GM21381 (cell line): ENCODE results near the gene MID1.

Experiments
- ATAC-seq: cut with Tn5 transposase; IDR thresholded peaks from one replicate; pipeline ENCODE4 v1.9.1; 2021; ENCODE audit warnings: mild to moderate bottlenecking, moderate library complexity; ENCODE audit not compliant: unreplicated experiment

MID1 gene

GRCh38 chrX:10395643-10396042 is 224.7 kb downstream of the MID1 start:
- no peak for ATAC-seq
